Stimulated activated CD4-positive, alpha-beta T cell treated with anti-CD3 and anti-CD28 coated beads, Interleukin-1b, Interleukin-23, amount 100 ng/mL, for 48 hours (primary cell): Measurements from ENCODE around the gene LRRC74B.

ENCODE experiments used
- DNase-seq: peaks from one replicate; pipeline ENCODE4 v3.0.0-alpha.2; 2020

LRRC74B gene

GRCh38 chr22:21014202-21014725 lies 31.5 kb upstream of the LRRC74B start:
- peak; percentile 86 for DNase-seq

GRCh38 chr22:21014726-21015465 lies 30.9 kb upstream of the LRRC74B start, which contains the start of gene P2RX6:
TSS of gene P2RX6 (plus strand) at chr22:21015165. CDS start at chr22:21015175, 10 bp downstream.
- no peak for DNase-seq

- DNase-seq, result no peak
These were observed 30.2 kb upstream of the LRRC74B start for GRCh38 chr22:21015466-21016006.

- DNase-seq, result no peak
These were observed 28.9 kb upstream of the LRRC74B start for GRCh38 chr22:21016644-21017420.

GRCh38 chr22:21018314-21018713 lies 27.4 kb upstream of the LRRC74B start:
- no peak for DNase-seq

GRCh38 chr22:21020802-21021429 lies 24.8 kb upstream of the LRRC74B start:
- no peak for DNase-seq

- no peak for DNase-seq
These were observed 23.2 kb upstream of the LRRC74B start for GRCh38 chr22:21022507-21022906.

- no peak for DNase-seq
These were observed 22.7 kb upstream of the LRRC74B start for GRCh38 chr22:21022955-21023614.

- DNase-seq, result no peak
These were observed 20.5 kb upstream of the LRRC74B start for GRCh38 chr22:21025266-21025665.

- DNase-seq, result no peak
These were observed 19.7 kb upstream of the LRRC74B start for GRCh38 chr22:21025763-21026755.

- DNase-seq, result no peak
These were observed 18.7 kb upstream of the LRRC74B start for GRCh38 chr22:21026783-21027692.

GRCh38 chr22:21028277-21029251 lies 17.2 kb upstream of the LRRC74B start:
- DNase-seq, result no peak

- no peak for DNase-seq
These were observed 16.2 kb upstream of the LRRC74B start for GRCh38 chr22:21029486-21030025.

- DNase-seq, result no peak
These were observed 15.7 kb upstream of the LRRC74B start for GRCh38 chr22:21030032-21030431.

- DNase-seq, result no peak
These were observed 14.9 kb upstream of the LRRC74B start for GRCh38 chr22:21030621-21031544.

GRCh38 chr22:21031545-21032036 lies 14.2 kb upstream of the LRRC74B start:
- no peak for DNase-seq
